WTC11 (cell line): ENCODE results near the gene RCAN1.

Experiments used
- TP53 ChIP-seq: sonication (generic); formaldehyde crosslinking; IDR thresholded peaks from 2 replicates; pipeline ENCODE4 v1.8.1; 2023; ENCODE audit warnings: mild to moderate bottlenecking, missing genetic modification reagents
- TF ChIP-seq, protein P1 (sequence below): sonication (generic); formaldehyde crosslinking; IDR thresholded peaks from 2 replicates; pipeline ENCODE4 v1.8.0; 2022; ENCODE audit warnings: mild to moderate bottlenecking, missing genetic modification reagents

DNA sequence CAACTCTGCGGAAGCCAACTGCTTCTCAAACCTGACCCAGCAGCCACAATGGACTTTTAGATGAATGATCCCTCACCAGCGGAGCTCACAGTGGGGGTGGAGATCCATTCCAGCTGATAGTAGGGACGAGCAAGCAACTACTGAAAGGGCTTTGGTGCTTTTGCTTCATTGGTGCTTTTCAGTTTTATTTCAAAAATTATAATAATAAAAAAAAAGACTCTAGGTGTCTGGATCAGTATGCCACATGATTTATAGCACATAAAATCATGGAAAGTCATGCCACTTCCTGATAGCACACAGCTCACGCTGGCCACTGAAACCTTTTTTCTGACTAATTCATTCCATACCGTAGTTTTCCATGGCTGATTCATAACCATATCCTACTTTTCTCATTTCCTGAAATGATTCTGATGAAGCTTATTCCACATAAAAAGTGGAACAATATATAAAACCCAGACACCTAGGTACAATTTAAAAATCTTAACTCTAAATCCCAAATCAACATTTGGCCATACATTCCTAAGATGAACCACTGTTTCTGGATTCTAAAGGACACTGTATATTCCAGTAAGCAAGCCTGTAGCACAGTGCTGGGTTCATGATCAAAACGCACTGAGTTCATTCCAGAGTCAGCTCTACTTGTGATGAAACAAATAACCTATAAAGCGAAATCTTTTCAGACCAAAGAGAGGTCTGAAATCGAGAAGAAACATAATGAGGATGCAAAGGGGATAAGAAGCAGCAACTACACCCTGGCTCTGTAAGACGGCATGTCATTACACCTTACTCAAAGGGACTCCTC is 61.6 kb downstream of the RCAN1 start:
- TF ChIP-seq, protein P1, sequence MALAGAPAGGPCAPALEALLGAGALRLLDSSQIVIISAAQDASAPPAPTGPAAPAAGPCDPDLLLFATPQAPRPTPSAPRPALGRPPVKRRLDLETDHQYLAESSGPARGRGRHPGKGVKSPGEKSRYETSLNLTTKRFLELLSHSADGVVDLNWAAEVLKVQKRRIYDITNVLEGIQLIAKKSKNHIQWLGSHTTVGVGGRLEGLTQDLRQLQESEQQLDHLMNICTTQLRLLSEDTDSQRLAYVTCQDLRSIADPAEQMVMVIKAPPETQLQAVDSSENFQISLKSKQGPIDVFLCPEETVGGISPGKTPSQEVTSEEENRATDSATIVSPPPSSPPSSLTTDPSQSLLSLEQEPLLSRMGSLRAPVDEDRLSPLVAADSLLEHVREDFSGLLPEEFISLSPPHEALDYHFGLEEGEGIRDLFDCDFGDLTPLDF: no peak
- TF ChIP-seq TP53 (CRISPR knock-in tag): no peak
